Measurements from ENCODE around the gene TMEM108.

GRCh38 chr3:133119176-133119575, 81.0 kb downstream of the TMEM108 start:
- no peak for TF ChIP-seq CTCF (IDR thresholded peaks at IDR 0.05)
- TF ChIP-seq POLR2A (IDR thresholded peaks at IDR 0.05): no peak

All from thyroid gland (tissue), 4 donors.